KG1 (cell line): ENCODE results near the gene IFT43.

Experiments
- DNase-seq: peaks from one replicate; lab custom pipeline; 2025; lab: John Stamatoyannopoulos, UW

Gene IFT43

GRCh38 chr14:75985618-75986438, at the start of gene IFT43:
TSS of gene IFT43 (plus strand) at chr14:75985763. CDS start at chr14:75985787, 24 bp downstream.
- DNase-seq, result peak; percentile 52

GRCh38 chr14:75939200-75939599, 46.4 kb upstream of the IFT43 start:
- DNase-seq, result no peak

GRCh38 chr14:75941030-75941429, 44.5 kb upstream of the IFT43 start:
- DNase-seq, result no peak

- no peak for DNase-seq
These were observed 40.8 kb upstream of the IFT43 start for GRCh38 chr14:75944607-75945241.

- no peak for DNase-seq
These were observed 38.8 kb upstream of the IFT43 start for GRCh38 chr14:75946785-75947184.

- DNase-seq, result no peak
These were observed 33.1 kb upstream of the IFT43 start for GRCh38 chr14:75952489-75952888.

- DNase-seq, result no peak
These were observed 26.5 kb upstream of the IFT43 start for GRCh38 chr14:75959031-75959430.

GRCh38 chr14:75960231-75960630, 25.3 kb upstream of the IFT43 start:
- no peak for DNase-seq

GRCh38 chr14:75961662-75962061, 23.9 kb upstream of the IFT43 start:
- no peak for DNase-seq

- no peak for DNase-seq
These were observed 17.7 kb upstream of the IFT43 start for GRCh38 chr14:75967866-75968265.

- no peak for DNase-seq
These were observed 17.1 kb upstream of the IFT43 start for GRCh38 chr14:75968456-75968855.

GRCh38 chr14:75969126-75969525, 16.4 kb upstream of the IFT43 start:
- no peak for DNase-seq

GRCh38 chr14:75969891-75970290, 15.7 kb upstream of the IFT43 start:
- DNase-seq, result no peak

GRCh38 chr14:75970989-75971388, 14.6 kb upstream of the IFT43 start:
- no peak for DNase-seq

- DNase-seq, result no peak
These were observed 14.1 kb upstream of the IFT43 start for GRCh38 chr14:75971509-75971908.

GRCh38 chr14:75972801-75973421, 12.7 kb upstream of the IFT43 start:
- DNase-seq, result no peak

GRCh38 chr14:75976826-75977581, 8.6 kb upstream of the IFT43 start:
- DNase-seq, result no peak

GRCh38 chr14:75977582-75977943, 8.0 kb upstream of the IFT43 start:
- no peak for DNase-seq

- no peak for DNase-seq
These were observed 7.3 kb upstream of the IFT43 start for GRCh38 chr14:75978249-75978731.

GRCh38 chr14:75979071-75979571, 6.4 kb upstream of the IFT43 start:
- DNase-seq, result no peak

- no peak for DNase-seq
These were observed 5.7 kb upstream of the IFT43 start for GRCh38 chr14:75979648-75980565.
